Trophoblast cell (in vitro differentiated cells and primary cell): Measurements from ENCODE around the gene ATP6V0D1.
"Not testable (repeated sequence)": the region's sequence is repeated elsewhere in the genome, so short reads cannot be mapped to it uniquely, and the experiment has no call there.

ENCODE experiments used
- DNase-seq, 2 donors: peaks; one replicate each; pipeline ENCODE4 v3.0.0-alpha.2; 2016
- H2AFZ ChIP-seq: 2 replicates; pipeline ENCODE4 v1.6.1; 2013; ENCODE audit warnings: low read length, moderate library complexity, mild to moderate bottlenecking; ENCODE audit not compliant: insufficient read depth, poor library complexity
- H2AK5ac ChIP-seq: 2 replicates; pipeline ENCODE4 v1.6.1; 2013; ENCODE audit warnings: mild to moderate bottlenecking, low read length
- H2BK120ac ChIP-seq: 2 replicates; pipeline ENCODE4 v1.6.1; 2013; ENCODE audit warnings: low read length, mild to moderate bottlenecking, moderate library complexity; ENCODE audit not compliant: insufficient read depth, poor library complexity
- H2BK12ac ChIP-seq: 2 replicates; pipeline ENCODE4 v1.6.1; 2013; ENCODE audit warnings: mild to moderate bottlenecking, low read length, moderate library complexity
- H2BK5ac ChIP-seq: 2 replicates; pipeline ENCODE4 v1.6.1; 2013; ENCODE audit warnings: low read length, low read depth, moderate library complexity, mild to moderate bottlenecking; ENCODE audit not compliant: poor library complexity
- H3K14ac ChIP-seq: 2 replicates; pipeline ENCODE4 v1.6.1; 2013; ENCODE audit warnings: mild to moderate bottlenecking, low read length
- H3K18ac ChIP-seq: 2 replicates; pipeline ENCODE4 v1.6.1; 2013; ENCODE audit warnings: mild to moderate bottlenecking, low read length
- H3K23ac ChIP-seq: 2 replicates; pipeline ENCODE4 v1.6.1; 2013; ENCODE audit warnings: low read length
- H3K27ac ChIP-seq: 2 replicates; pipeline ENCODE4 v1.5.1; 2013; ENCODE audit warnings: low read depth, mild to moderate bottlenecking, inconsistent platforms, low read length, moderate library complexity
- H3K27me3 ChIP-seq: 2 replicates; pipeline ENCODE4 v1.6.1; 2013; ENCODE audit warnings: inconsistent platforms, mild to moderate bottlenecking, low read length, moderate library complexity; ENCODE audit not compliant: insufficient read depth
- H3K36me3 ChIP-seq, 2 experiments: 1 replicate in 1 of 2; 2 replicates in 1 of 2; pipeline ENCODE4 v1.6.1; 2013; ENCODE audit warnings: low read length in 2 of 2, mild to moderate bottlenecking in 2 of 2, moderate library complexity in 1 of 2; ENCODE audit not compliant: insufficient read depth in 2 of 2, control insufficient read depth in 1 of 2
- H3K4ac ChIP-seq: 2 replicates; pipeline ENCODE4 v1.6.1; 2013; ENCODE audit warnings: low read depth, mild to moderate bottlenecking, low read length, moderate library complexity
- H3K4me1 ChIP-seq, 2 experiments: 1 replicate in 1 of 2; 2 replicates in 1 of 2; pipeline ENCODE4 v1.6.1; 2013; ENCODE audit warnings: low read length in 2 of 2, mild to moderate bottlenecking in 2 of 2, moderate library complexity in 1 of 2; ENCODE audit not compliant: insufficient read depth in 2 of 2, control insufficient read depth in 1 of 2
- H3K4me2 ChIP-seq: 2 replicates; pipeline ENCODE4 v1.6.1; 2013; ENCODE audit warnings: inconsistent platforms, mild to moderate bottlenecking, low read length, moderate library complexity
- H3K4me3 ChIP-seq: 2 replicates; pipeline ENCODE4 v1.5.1; 2013; ENCODE audit warnings: mild to moderate bottlenecking, low read depth, low read length, inconsistent platforms
- H3K79me1 ChIP-seq: one replicate; pipeline ENCODE4 v1.6.1; 2013; ENCODE audit warnings: low read length
- H3K79me2 ChIP-seq: 2 replicates; pipeline ENCODE4 v1.6.1; 2013; ENCODE audit warnings: low read length, mild to moderate bottlenecking; ENCODE audit not compliant: control insufficient read depth, insufficient read depth, poor library complexity
- H3K9ac ChIP-seq: 2 replicates; pipeline ENCODE4 v1.6.1; 2013; ENCODE audit warnings: mild to moderate bottlenecking, low read length
- H3K9me3 ChIP-seq: 2 replicates; pipeline ENCODE4 v1.6.1; 2013; ENCODE audit warnings: low read depth, mild to moderate bottlenecking, control low read depth, inconsistent platforms, low read length; ENCODE audit not compliant: insufficient read depth
- H4K12ac ChIP-seq: 2 replicates; pipeline ENCODE4 v1.6.1; 2013; ENCODE audit warnings: low read depth, mild to moderate bottlenecking, low read length, moderate library complexity
- H4K8ac ChIP-seq: 2 replicates; pipeline ENCODE4 v1.6.1; 2013; ENCODE audit warnings: low read depth, mild to moderate bottlenecking, low read length, moderate library complexity
- H4K91ac ChIP-seq: one replicate; pipeline ENCODE4 v1.6.1; 2013; ENCODE audit warnings: low read depth, mild to moderate bottlenecking, low read length, moderate library complexity
- WGBS: extraction: QIAGEN DNeasy Blood & Tissue Kit; methylation state at CpG from one replicate; pipeline ENCODE4 v1.1.7; 2013; ENCODE audit warnings: missing lambda C conversion rate; ENCODE audit not compliant: insufficient read length, insufficient coverage; ENCODE audit errors: extremely low coverage; 5-methylcytosine and 5-hydroxymethylcytosine counted together

Gene ATP6V0D1

DNA sequence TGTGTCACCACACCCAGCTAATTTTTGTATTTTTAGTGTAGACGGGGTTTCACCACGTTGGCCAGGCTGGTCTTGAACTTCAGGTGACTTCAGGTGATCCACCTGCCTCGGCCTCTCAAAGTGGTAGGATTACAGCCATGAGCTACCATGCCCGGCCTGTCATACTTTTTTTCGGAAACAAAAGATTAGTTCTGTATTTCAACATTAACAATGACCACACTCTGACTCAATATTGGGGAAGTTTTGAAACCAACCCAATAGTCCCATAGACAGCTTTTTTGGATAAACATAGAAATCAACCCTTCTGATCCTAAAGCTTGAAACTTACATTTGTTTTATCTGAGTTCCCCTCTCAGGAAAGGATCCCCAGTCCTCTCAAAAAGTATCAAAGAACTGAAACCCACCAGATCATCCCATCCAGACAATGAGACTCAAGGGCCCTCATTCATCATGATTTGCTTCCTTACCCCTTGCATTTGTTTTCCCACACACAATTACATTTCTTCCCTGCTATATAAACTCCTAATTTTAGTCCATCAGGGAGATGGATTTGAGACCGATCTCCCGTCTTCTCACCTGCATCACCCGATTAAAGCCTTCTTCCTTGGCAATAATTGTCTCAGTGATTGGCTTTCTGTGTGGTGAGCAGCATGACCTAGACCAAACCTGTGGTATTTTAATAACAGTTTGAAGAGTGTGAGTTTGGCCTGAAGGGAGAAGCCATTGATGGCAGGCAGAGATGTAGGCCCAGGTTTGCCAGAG is 9.6 kb upstream of the ATP6V0D1 start:
- H2BK120ac ChIP-seq: no peak overlapping the region
- no peak overlapping the region for H2AFZ ChIP-seq
- no peaks in the 10 kb centered on the region for H3K79me1 ChIP-seq
- H3K9ac ChIP-seq: no peak overlapping the region
- H2AK5ac ChIP-seq: no peak overlapping the region
- no peak overlapping the region for H2BK12ac ChIP-seq
- H4K91ac ChIP-seq: no peak overlapping the region
- H4K8ac ChIP-seq: no peak overlapping the region
- H3K36me3 ChIP-seq: no peaks in the 10 kb centered on the region
- H3K79me2 ChIP-seq: no peaks in the 10 kb centered on the region
- no peak overlapping the region for H3K4me3 ChIP-seq
- H3K4ac ChIP-seq: no peak overlapping the region
- WGBS: no CpG with 5 or more reads among the region's 8 CpGs
- H3K18ac ChIP-seq: no peak overlapping the region
- H3K27ac ChIP-seq: no peak overlapping the region
- H3K14ac ChIP-seq: no peak overlapping the region
- no peak overlapping the region for H2BK5ac ChIP-seq
- H3K27me3 ChIP-seq: peaks cover 3% of the 10 kb centered on the region
- no peaks in the 10 kb centered on the region for H3K9me3 ChIP-seq
- peak in 1 of 2 donors; percentile 27 for DNase-seq
- no peak overlapping the region for H3K23ac ChIP-seq
- H3K4me1 ChIP-seq: peaks cover 4 to 6% of the 10 kb centered on the region in 2 experiments
- H3K4me2 ChIP-seq: no peak overlapping the region
- no peak overlapping the region for H4K12ac ChIP-seq

DNA sequence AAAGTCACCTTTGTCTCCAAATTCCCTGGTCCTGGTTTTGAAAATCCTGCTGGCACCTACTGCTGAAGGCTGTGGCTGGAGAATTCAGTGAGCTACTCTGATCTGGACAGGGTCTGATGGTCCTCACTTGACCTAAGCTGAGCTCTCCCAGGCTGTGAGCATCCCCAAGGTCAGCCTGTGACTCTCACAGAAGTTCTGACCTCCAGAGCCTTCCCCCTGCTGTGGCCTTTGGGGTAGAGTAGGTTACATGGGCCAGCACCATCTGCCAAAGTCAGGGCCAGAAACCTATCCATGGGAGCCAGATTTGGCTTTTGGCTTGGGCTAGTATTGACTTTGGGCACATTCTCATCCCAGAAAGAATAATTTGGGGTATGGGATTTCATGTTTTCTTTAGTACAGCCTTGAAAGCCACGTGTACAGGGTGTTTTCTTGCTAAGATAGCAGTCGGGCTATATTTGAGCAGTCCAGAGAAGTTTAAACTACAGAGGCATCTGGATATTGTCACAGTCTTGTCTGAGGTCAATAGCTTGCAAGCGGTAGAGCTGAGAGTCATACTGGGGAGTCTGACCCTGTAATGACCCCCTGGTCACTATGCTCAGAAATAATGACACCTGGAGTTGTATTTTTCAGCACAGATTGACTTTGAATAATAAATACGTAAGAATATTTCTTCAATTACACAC is 8.6 kb upstream of the ATP6V0D1 start:
- no peak overlapping the region for H4K12ac ChIP-seq
- DNase-seq: no peak
- H2AK5ac ChIP-seq: no peak overlapping the region
- no peak overlapping the region for H3K27ac ChIP-seq
- H3K36me3 ChIP-seq: no peaks in the 10 kb centered on the region
- no peak overlapping the region for H2BK5ac ChIP-seq
- no peak overlapping the region for H2BK120ac ChIP-seq
- no peak overlapping the region for H4K8ac ChIP-seq
- WGBS: no CpG with 5 or more reads among the region's 4 CpGs
- no peaks in the 10 kb centered on the region for H3K9me3 ChIP-seq
- H3K4me1 ChIP-seq: peaks cover 4 to 6% of the 10 kb centered on the region in 2 experiments
- H3K9ac ChIP-seq: no peak overlapping the region
- H3K4me2 ChIP-seq: no peak overlapping the region
- H2BK12ac ChIP-seq: no peak overlapping the region
- no peak overlapping the region for H3K4ac ChIP-seq
- H3K18ac ChIP-seq: no peak overlapping the region
- no peak overlapping the region for H3K4me3 ChIP-seq
- no peaks in the 10 kb centered on the region for H3K79me2 ChIP-seq
- peaks cover 3% of the 10 kb centered on the region for H3K27me3 ChIP-seq
- H3K23ac ChIP-seq: no peak overlapping the region
- no peak overlapping the region for H3K14ac ChIP-seq
- H3K79me1 ChIP-seq: no peaks in the 10 kb centered on the region
- no peak overlapping the region for H2AFZ ChIP-seq
- no peak overlapping the region for H4K91ac ChIP-seq

DNA sequence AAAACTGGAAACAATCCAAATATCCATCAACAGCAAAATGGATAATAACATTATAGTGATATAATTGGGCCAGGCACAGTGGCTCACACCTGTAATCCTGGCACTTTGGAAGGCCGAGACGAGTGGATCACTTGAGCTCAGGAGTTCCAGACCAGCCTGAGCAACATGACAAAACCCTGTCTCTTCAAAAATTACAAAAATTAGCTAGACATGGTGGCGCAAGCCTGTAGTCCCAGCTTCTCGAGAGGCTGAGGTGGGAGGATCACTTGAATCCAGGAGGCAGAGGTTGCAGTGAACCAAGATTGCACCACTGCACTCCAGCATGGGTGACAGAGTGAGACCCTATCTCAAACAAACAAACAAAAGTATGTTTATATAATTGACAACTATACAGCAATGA is 6.6 kb upstream of the ATP6V0D1 start:
- WGBS: no CpG with 5 or more reads among the region's 4 CpGs
- not testable (repeated sequence) for H3K9ac ChIP-seq

DNA sequence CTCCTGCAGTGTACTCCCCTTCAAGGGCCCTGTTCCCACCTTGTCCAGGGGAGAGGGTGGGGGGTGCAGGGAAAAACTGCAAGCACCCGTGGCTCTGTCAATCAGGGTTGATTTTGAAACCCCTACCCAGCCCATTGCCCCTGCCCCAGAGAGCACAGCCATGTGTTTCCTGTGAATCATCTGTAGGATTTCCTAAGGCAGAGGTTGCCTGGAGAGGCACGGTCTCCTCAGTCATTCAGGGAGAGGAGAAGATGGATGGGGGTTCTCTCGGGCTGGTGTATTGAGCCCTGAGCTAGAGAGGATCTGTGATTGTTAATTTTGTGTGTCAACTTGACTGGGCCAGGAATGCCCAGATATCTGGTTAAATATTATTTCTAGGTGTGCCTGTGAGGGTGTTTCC is 5.8 kb upstream of the ATP6V0D1 start:
- no peak overlapping the region for H3K23ac ChIP-seq
- H2BK5ac ChIP-seq: no peak overlapping the region
- H3K4me3 ChIP-seq: no peak overlapping the region
- no peak overlapping the region for H3K27ac ChIP-seq
- no peaks in the 10 kb centered on the region for H3K9me3 ChIP-seq
- no peak overlapping the region for H2BK120ac ChIP-seq
- H2AK5ac ChIP-seq: no peak overlapping the region
- no peak for DNase-seq
- H3K9ac ChIP-seq: no peak overlapping the region
- no peak overlapping the region for H3K4ac ChIP-seq
- H3K18ac ChIP-seq: no peak overlapping the region
- H4K12ac ChIP-seq: no peak overlapping the region
- no peaks in the 10 kb centered on the region for H3K79me1 ChIP-seq
- no peak overlapping the region for H3K14ac ChIP-seq
- H2BK12ac ChIP-seq: no peak overlapping the region
- H4K8ac ChIP-seq: no peak overlapping the region
- H3K36me3 ChIP-seq: no peaks in the 10 kb centered on the region
- no peak overlapping the region for H3K4me2 ChIP-seq
- no peaks in the 10 kb centered on the region for H3K79me2 ChIP-seq
- peaks cover 4 to 6% of the 10 kb centered on the region in 2 experiments for H3K4me1 ChIP-seq
- peaks cover 3% of the 10 kb centered on the region for H3K27me3 ChIP-seq
- no peak overlapping the region for H2AFZ ChIP-seq
- WGBS: no CpG with 5 or more reads among the region's 3 CpGs
- no peak overlapping the region for H4K91ac ChIP-seq

More for the DNA sequence above, 6.6 kb upstream of the ATP6V0D1 start:
- H3K36me3 ChIP-seq, H2AFZ ChIP-seq, H3K79me1 ChIP-seq, H4K8ac ChIP-seq, H3K4me3 ChIP-seq, H2AK5ac ChIP-seq, H4K91ac ChIP-seq, H2BK5ac ChIP-seq, H2BK12ac ChIP-seq, H3K27ac ChIP-seq, H3K27me3 ChIP-seq, H3K4ac ChIP-seq, H2BK120ac ChIP-seq, H3K23ac ChIP-seq, H3K4me1 ChIP-seq, H4K12ac ChIP-seq, H3K4me2 ChIP-seq, H3K18ac ChIP-seq, H3K14ac ChIP-seq, H3K79me2 ChIP-seq, H3K9me3 ChIP-seq: not testable (repeated sequence)
- DNase-seq: peak; percentile 37 to 62
